Nephron progenitor cell (in vitro differentiated cells): ENCODE data around the gene PREP.

Experiments used
- DNase-seq: peaks from one replicate; pipeline ENCODE4 v3.0.0; 2021
- H3K27ac Mint-ChIP-seq: 2 replicates; pipeline ENCODE4 v1.8.0; 2021; ENCODE audit warnings: mild to moderate bottlenecking, moderate library complexity, mixed read lengths
- H3K27me3 Mint-ChIP-seq: 2 replicates; pipeline ENCODE4 v1.8.0; 2021; ENCODE audit warnings: mild to moderate bottlenecking, low read depth, mixed read lengths; ENCODE audit not compliant: poor library complexity
- H3K36me3 Mint-ChIP-seq: 2 replicates; pipeline ENCODE4 v1.8.0; 2021; ENCODE audit warnings: low read depth, mixed read lengths
- H3K4me1 Mint-ChIP-seq: 2 replicates; pipeline ENCODE4 v1.8.0; 2021; ENCODE audit warnings: mixed read lengths
- H3K4me3 Mint-ChIP-seq: 2 replicates; pipeline ENCODE4 v1.8.0; 2021; ENCODE audit warnings: mild to moderate bottlenecking, moderate library complexity, mixed read lengths
- H3K9me3 Mint-ChIP-seq: 2 replicates; pipeline ENCODE4 v1.8.0; 2021; ENCODE audit warnings: mild to moderate bottlenecking, moderate library complexity, mixed read lengths
- CTCF ChIP-seq: fragments of 200-600 bp; sonication (generic); IDR thresholded peaks from 2 replicates; pipeline ENCODE4 v1.5.0; 2021; ENCODE audit warnings: antibody characterized with exemption

Gene PREP

DNA sequence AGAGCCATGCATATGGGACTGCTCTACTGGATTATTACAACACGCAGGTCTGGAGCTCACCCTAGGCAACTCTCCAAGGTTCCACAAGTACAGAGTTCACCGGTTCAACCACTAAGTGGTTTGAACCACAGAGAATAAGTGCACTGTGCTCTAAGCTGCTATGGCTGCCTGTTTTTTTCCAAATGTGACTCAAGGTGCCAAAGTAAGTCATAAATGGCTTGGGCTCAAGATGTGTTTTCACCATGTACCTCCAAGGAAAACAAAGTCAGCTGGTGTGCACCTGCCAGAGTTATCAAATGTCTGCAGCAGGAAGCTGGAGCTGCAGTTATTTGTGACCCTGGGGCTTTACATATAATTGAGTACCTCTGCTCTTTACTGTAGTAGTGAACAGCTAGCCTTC lies 76.7 kb downstream of the PREP start:
- no peak for DNase-seq

GRCh38 chr6:105324386-105324950 lies 78.4 kb downstream of the PREP start:
- Mint-ChIP-seq H3K9me3 (no peaks in the 10 kb centered on the region), H3K27ac (no peak overlapping the region), H3K4me3 (no peak overlapping the region), H3K27me3 (no peaks in the 10 kb centered on the region), H3K36me3 (peaks cover 51% of the 10 kb centered on the region), H3K4me1 (peaks cover 45% of the 10 kb centered on the region)
- TF ChIP-seq CTCF: no peak
- no peak for DNase-seq

More for the DNA sequence above, 76.7 kb downstream of the PREP start:
- H3K36me3 Mint-ChIP-seq: peaks cover 64% of the 10 kb centered on the region
- peaks cover 45% of the 10 kb centered on the region for H3K4me1 Mint-ChIP-seq
- H3K27ac Mint-ChIP-seq: no peak overlapping the region
- no peaks in the 10 kb centered on the region for H3K27me3 Mint-ChIP-seq
- no peaks in the 10 kb centered on the region for H3K9me3 Mint-ChIP-seq
- H3K4me3 Mint-ChIP-seq: no peak overlapping the region
- TF ChIP-seq CTCF: no peak

- H3K27ac Mint-ChIP-seq: no peak overlapping the region
- H3K9me3 Mint-ChIP-seq: no peaks in the 10 kb centered on the region
- H3K4me1 Mint-ChIP-seq: peaks cover 43% of the 10 kb centered on the region
- TF ChIP-seq CTCF: no peak
- no peaks in the 10 kb centered on the region for H3K27me3 Mint-ChIP-seq
- H3K36me3 Mint-ChIP-seq: peaks cover 41% of the 10 kb centered on the region
- no peak overlapping the region for H3K4me3 Mint-ChIP-seq
- no peak for DNase-seq
Observed at GRCh38 chr6:105322499-105323225, 80.2 kb downstream of the PREP start.

GRCh38 chr6:105321728-105322127 lies 81.2 kb downstream of the PREP start:
- H3K36me3 Mint-ChIP-seq: peaks cover 38% of the 10 kb centered on the region
- peak overlapping the region; percentile 95 for H3K27ac Mint-ChIP-seq
- no peak for TF ChIP-seq CTCF
- H3K9me3 Mint-ChIP-seq: no peaks in the 10 kb centered on the region
- no peaks in the 10 kb centered on the region for H3K27me3 Mint-ChIP-seq
- no peak overlapping the region for H3K4me3 Mint-ChIP-seq
- H3K4me1 Mint-ChIP-seq: peaks cover 34% of the 10 kb centered on the region
- DNase-seq: no peak

DNA sequence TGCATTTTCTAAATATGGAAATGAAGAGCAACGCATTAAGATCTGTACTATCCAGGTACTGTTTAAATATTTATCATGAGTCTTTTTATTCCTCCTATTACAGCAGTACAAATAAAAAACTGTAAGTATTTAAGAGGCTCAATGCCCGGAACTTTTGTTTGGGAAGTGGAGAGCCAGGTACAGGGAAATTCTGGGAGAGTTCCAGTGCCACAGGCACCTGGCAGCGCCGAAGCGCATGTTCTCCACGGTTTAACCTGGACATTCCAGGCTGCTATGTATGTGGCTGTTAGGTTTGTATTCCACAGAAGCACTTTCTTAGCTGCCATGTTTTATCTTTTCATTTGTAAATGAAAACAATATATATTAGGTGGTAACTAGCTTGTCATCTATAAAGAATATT lies 81.7 kb downstream of the PREP start:
- H3K36me3 Mint-ChIP-seq: peaks cover 39% of the 10 kb centered on the region
- H3K27ac Mint-ChIP-seq: no peak overlapping the region
- no peak overlapping the region for H3K4me3 Mint-ChIP-seq
- no peaks in the 10 kb centered on the region for H3K9me3 Mint-ChIP-seq
- H3K27me3 Mint-ChIP-seq: no peaks in the 10 kb centered on the region
- H3K4me1 Mint-ChIP-seq: peaks cover 30% of the 10 kb centered on the region
- DNase-seq: no peak
- no peak for TF ChIP-seq CTCF

- Mint-ChIP-seq H3K4me3 (no peak overlapping the region), H3K9me3 (no peaks in the 10 kb centered on the region), H3K36me3 (peaks cover 42% of the 10 kb centered on the region), H3K27ac (no peak overlapping the region), H3K27me3 (no peaks in the 10 kb centered on the region), H3K4me1 (peaks cover 29% of the 10 kb centered on the region)
- DNase-seq: no peak
- TF ChIP-seq CTCF: no peak
Observed at GRCh38 chr6:105320765-105321164, 82.1 kb downstream of the PREP start.
